Measurements from ENCODE around the gene F2RL1.

DNA sequence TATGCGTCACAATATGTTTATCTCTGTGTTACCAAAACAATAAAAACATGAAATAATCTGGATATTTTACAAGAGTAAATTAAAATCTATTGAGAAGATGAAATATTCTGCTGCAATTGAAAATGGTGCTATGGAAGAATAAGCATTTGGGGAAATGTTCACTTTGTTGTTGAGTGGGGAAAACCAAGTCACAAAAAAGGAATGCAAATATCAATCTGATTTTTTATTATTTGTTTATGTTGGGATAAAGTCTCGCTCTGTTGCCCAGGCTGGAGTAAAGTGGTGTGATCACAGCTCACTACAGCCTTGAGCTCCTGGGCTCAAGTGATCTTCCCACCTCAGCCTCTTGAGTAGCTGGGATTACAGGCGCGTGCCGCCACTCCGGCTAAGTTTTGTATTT is 8.6 kb upstream of the F2RL1 start:
- TF ChIP-seq, protein P1, sequence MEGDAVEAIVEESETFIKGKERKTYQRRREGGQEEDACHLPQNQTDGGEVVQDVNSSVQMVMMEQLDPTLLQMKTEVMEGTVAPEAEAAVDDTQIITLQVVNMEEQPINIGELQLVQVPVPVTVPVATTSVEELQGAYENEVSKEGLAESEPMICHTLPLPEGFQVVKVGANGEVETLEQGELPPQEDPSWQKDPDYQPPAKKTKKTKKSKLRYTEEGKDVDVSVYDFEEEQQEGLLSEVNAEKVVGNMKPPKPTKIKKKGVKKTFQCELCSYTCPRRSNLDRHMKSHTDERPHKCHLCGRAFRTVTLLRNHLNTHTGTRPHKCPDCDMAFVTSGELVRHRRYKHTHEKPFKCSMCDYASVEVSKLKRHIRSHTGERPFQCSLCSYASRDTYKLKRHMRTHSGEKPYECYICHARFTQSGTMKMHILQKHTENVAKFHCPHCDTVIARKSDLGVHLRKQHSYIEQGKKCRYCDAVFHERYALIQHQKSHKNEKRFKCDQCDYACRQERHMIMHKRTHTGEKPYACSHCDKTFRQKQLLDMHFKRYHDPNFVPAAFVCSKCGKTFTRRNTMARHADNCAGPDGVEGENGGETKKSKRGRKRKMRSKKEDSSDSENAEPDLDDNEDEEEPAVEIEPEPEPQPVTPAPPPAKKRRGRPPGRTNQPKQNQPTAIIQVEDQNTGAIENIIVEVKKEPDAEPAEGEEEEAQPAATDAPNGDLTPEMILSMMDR (IDR thresholded peaks at IDR 0.05) = no peak
- no peak for TF ChIP-seq EP300 (IDR thresholded peaks at IDR 0.05)
- no peak for TF ChIP-seq POLR2A (IDR thresholded peaks at IDR 0.05; ENCODE audit: low read depth)
